HFFc6 (cell line): ENCODE measurements around the gene LMO1. TPM values are rescaled to one million over a fixed set of nuclear protein-coding genes. Genes with fewer than 3 reads are reported as not detected.

ENCODE experiments used
- DNase-seq: peaks from one replicate; pipeline ENCODE4 v3.0.0-alpha.2; 2018
- H3K27ac Mint-ChIP-seq: 2 replicates; pipeline ENCODE4 v1.8.0; 2020; ENCODE audit warnings: mild to moderate bottlenecking, mixed read lengths
- H3K27me3 Mint-ChIP-seq: 2 replicates; pipeline ENCODE4 v1.8.0; 2021; ENCODE audit warnings: mild to moderate bottlenecking, moderate library complexity, mixed read lengths; ENCODE audit not compliant: insufficient read depth
- H3K36me3 Mint-ChIP-seq: 2 replicates; pipeline ENCODE4 v1.8.0; 2021; ENCODE audit warnings: low read depth, mixed read lengths
- H3K4me1 Mint-ChIP-seq: 2 replicates; pipeline ENCODE4 v1.8.0; 2020; ENCODE audit warnings: low read depth, mixed read lengths
- H3K4me3 Mint-ChIP-seq: 2 replicates; pipeline ENCODE4 v1.8.0; 2020; ENCODE audit warnings: mild to moderate bottlenecking, moderate library complexity, mixed read lengths
- H3K9me3 Mint-ChIP-seq: 2 replicates; pipeline ENCODE4 v1.8.0; 2020; ENCODE audit warnings: mild to moderate bottlenecking, mixed read lengths
- total RNA-seq, 6 experiments: library from RNA; stranded (reverse); fragmentation: NEBNext Ultra II Directional; extraction: Animal tissue kit (Norgen Biotek cat#: 25700); gene quantifications; 2 replicates in 1 of 6; 3 replicates in 5 of 6; pipeline ENCODE4 v1.2.3, GENCODE V29; 2021
- TF ChIP-seq, protein P1 (sequence below): fragments of 200-600 bp; sonication (generic); IDR thresholded peaks from 2 replicates; pipeline ENCODE4 v1.5.0; 2021; ENCODE audit warnings: antibody characterized with exemption, mild to moderate bottlenecking

Gene LMO1
- total RNA-seq, 6 experiments from 2014 or later: not detected

- no peak overlapping the region for H3K4me3 Mint-ChIP-seq
- no peak overlapping the region for H3K27ac Mint-ChIP-seq
- no peaks in the 10 kb centered on the region for H3K9me3 Mint-ChIP-seq
- no peaks in the 10 kb centered on the region for H3K36me3 Mint-ChIP-seq
- DNase-seq: no peak
- TF ChIP-seq, protein P1, sequence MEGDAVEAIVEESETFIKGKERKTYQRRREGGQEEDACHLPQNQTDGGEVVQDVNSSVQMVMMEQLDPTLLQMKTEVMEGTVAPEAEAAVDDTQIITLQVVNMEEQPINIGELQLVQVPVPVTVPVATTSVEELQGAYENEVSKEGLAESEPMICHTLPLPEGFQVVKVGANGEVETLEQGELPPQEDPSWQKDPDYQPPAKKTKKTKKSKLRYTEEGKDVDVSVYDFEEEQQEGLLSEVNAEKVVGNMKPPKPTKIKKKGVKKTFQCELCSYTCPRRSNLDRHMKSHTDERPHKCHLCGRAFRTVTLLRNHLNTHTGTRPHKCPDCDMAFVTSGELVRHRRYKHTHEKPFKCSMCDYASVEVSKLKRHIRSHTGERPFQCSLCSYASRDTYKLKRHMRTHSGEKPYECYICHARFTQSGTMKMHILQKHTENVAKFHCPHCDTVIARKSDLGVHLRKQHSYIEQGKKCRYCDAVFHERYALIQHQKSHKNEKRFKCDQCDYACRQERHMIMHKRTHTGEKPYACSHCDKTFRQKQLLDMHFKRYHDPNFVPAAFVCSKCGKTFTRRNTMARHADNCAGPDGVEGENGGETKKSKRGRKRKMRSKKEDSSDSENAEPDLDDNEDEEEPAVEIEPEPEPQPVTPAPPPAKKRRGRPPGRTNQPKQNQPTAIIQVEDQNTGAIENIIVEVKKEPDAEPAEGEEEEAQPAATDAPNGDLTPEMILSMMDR: no peak
- H3K4me1 Mint-ChIP-seq: no peaks in the 10 kb centered on the region
- peaks cover 23% of the 10 kb centered on the region for H3K27me3 Mint-ChIP-seq
Measured at GRCh38 chr11:8287703-8288102, 24.0 kb upstream of the LMO1 start.

- no peak overlapping the region for H3K27ac Mint-ChIP-seq
- TF ChIP-seq, protein P1: no peak
- H3K36me3 Mint-ChIP-seq: no peaks in the 10 kb centered on the region
- no peak overlapping the region for H3K4me3 Mint-ChIP-seq
- no peak for DNase-seq
- H3K9me3 Mint-ChIP-seq: no peaks in the 10 kb centered on the region
- no peaks in the 10 kb centered on the region for H3K4me1 Mint-ChIP-seq
- peaks cover 23% of the 10 kb centered on the region for H3K27me3 Mint-ChIP-seq
Measured at GRCh38 chr11:8287297-8287696, 23.6 kb upstream of the LMO1 start.

DNA sequence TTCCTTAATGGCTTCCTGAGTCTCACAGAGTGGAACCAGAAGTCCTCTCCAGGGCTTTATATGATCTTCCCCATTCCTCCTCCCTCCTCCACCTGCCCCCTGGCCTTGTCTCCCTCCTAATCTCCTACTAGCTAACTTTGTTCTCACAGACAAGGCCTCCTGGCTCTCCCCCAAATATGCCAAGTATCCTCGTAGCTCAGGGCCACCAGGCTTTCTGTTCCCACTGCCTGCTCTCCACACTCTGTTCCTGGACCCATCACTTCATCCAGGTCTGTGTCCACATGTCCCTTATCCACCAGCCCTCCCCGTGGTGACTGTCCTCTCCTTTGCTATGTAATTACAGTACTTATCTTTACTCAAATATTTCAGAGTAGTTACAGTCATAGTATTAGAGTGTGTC is 23.2 kb upstream of the LMO1 start:
- Mint-ChIP-seq H3K27me3 (peaks cover 23% of the 10 kb centered on the region), H3K36me3 (no peaks in the 10 kb centered on the region), H3K9me3 (no peaks in the 10 kb centered on the region), H3K27ac (no peak overlapping the region), H3K4me1 (no peaks in the 10 kb centered on the region), H3K4me3 (no peak overlapping the region)
- no peak for DNase-seq
- TF ChIP-seq, protein P1: no peak

GRCh38 chr11:8285796-8286195 is 22.1 kb upstream of the LMO1 start:
- no peaks in the 10 kb centered on the region for H3K36me3 Mint-ChIP-seq

DNA sequence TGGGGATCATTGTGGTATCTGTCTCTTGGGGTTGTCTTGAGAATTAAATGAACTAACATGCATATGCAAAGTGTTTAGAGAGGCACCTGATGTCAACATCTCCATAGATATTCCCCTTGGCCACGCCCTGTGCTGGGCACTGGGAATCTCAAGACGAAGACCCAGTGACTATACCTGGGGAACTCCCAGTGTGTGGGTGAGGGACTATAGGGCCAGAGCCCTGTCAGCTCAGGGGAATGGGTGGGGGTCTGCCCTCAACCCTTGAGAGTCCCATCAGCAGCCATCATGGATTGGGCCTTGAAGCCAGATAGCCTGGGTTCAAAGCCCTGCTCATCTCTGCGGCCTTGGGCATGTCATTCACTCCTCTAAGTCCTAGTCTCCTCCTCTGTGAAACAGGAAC is 21.6 kb upstream of the LMO1 start:
- H3K4me1 Mint-ChIP-seq: no peaks in the 10 kb centered on the region
- H3K36me3 Mint-ChIP-seq: no peaks in the 10 kb centered on the region
- TF ChIP-seq, protein P1: no peak

More at GRCh38 chr11:8285796-8286195, 22.1 kb upstream of the LMO1 start:
- Mint-ChIP-seq H3K4me1 (no peaks in the 10 kb centered on the region), H3K4me3 (no peak overlapping the region), H3K27me3 (peaks cover 18% of the 10 kb centered on the region), H3K27ac (no peak overlapping the region), H3K9me3 (no peaks in the 10 kb centered on the region)
- DNase-seq: no peak
- TF ChIP-seq, protein P1: no peak

More for the DNA sequence above, 21.6 kb upstream of the LMO1 start:
- no peak for DNase-seq
- H3K9me3 Mint-ChIP-seq: no peaks in the 10 kb centered on the region
- H3K4me3 Mint-ChIP-seq: no peak overlapping the region
- no peak overlapping the region for H3K27ac Mint-ChIP-seq
- peaks cover 18% of the 10 kb centered on the region for H3K27me3 Mint-ChIP-seq
